ENCODE data around the gene C1orf232.

The C1orf232 gene

GRCh38 chr1:26168410-26169197 is at the start of gene C1orf232:
Gene C1orf232 (minus strand): TSS chr1:26168963. CDS start chr1:26168499, 464 bp downstream.
- no peak for TF ChIP-seq CTCF (IDR thresholded peaks at IDR 0.05; ENCODE audit: poor library complexity, severe bottlenecking)
- Histone ChIP-seq H3K27me3 (ENCODE audit: insufficient read depth, poor library complexity, severe bottlenecking) (no peaks in the 10 kb centered on the region), H3K27ac (ENCODE audit: poor library complexity, severe bottlenecking) (peak within 1 kb of the TSS; percentile 8), H3K4me3 (ENCODE audit: severe bottlenecking) (peak within 1 kb of the TSS; percentile 72), H3K4me1 (ENCODE audit: insufficient read depth, poor library complexity, severe bottlenecking) (no peaks in the 10 kb centered on the region), H3K9me3 (ENCODE audit: severe bottlenecking) (no peaks in the 10 kb centered on the region), H3K36me3 (ENCODE audit: low read depth) (no peaks in the 10 kb centered on the region)
- ATAC-seq (ENCODE audit: low read depth) = no peak
- no peak for DNase-seq (ENCODE audit: low spot score)

GRCh38 chr1:26215246-26215645 is 46.5 kb upstream of the C1orf232 start:
- H3K9me3 ChIP-seq (ENCODE audit: severe bottlenecking) = no peaks in the 10 kb centered on the region
- no peak for ATAC-seq (ENCODE audit: low read depth)
- DNase-seq (ENCODE audit: low spot score) = no peak

GRCh38 chr1:26213335-26213905 is 44.7 kb upstream of the C1orf232 start:
- H3K27ac ChIP-seq (ENCODE audit: poor library complexity, severe bottlenecking) = no peak overlapping the region
- H3K4me3 ChIP-seq (ENCODE audit: severe bottlenecking) = no peak overlapping the region
- H3K4me1 ChIP-seq (ENCODE audit: insufficient read depth, poor library complexity, severe bottlenecking) = no peaks in the 10 kb centered on the region
- DNase-seq (ENCODE audit: low spot score) = no peak
- ATAC-seq (ENCODE audit: low read depth) = no peak
- H3K9me3 ChIP-seq (ENCODE audit: severe bottlenecking) = no peaks in the 10 kb centered on the region
- no peaks in the 10 kb centered on the region for H3K27me3 ChIP-seq (ENCODE audit: insufficient read depth, poor library complexity, severe bottlenecking)
- H3K36me3 ChIP-seq (ENCODE audit: low read depth) = no peaks in the 10 kb centered on the region
- no peak for TF ChIP-seq CTCF (IDR thresholded peaks at IDR 0.05; ENCODE audit: poor library complexity, severe bottlenecking)

More at GRCh38 chr1:26215246-26215645, 46.5 kb upstream of the C1orf232 start:
- TF ChIP-seq CTCF (IDR thresholded peaks at IDR 0.05; ENCODE audit: poor library complexity, severe bottlenecking) = no peak
- H3K27ac ChIP-seq (ENCODE audit: poor library complexity, severe bottlenecking) = no peak overlapping the region
- H3K4me3 ChIP-seq (ENCODE audit: severe bottlenecking) = no peak overlapping the region
- H3K36me3 ChIP-seq (ENCODE audit: low read depth) = no peaks in the 10 kb centered on the region
- no peaks in the 10 kb centered on the region for H3K27me3 ChIP-seq (ENCODE audit: insufficient read depth, poor library complexity, severe bottlenecking)
- H3K4me1 ChIP-seq (ENCODE audit: insufficient read depth, poor library complexity, severe bottlenecking) = no peaks in the 10 kb centered on the region

GRCh38 chr1:26212726-26213125 is 44.0 kb upstream of the C1orf232 start:
- TF ChIP-seq CTCF (IDR thresholded peaks at IDR 0.05; ENCODE audit: poor library complexity, severe bottlenecking) = no peak
- no peaks in the 10 kb centered on the region for H3K4me1 ChIP-seq (ENCODE audit: insufficient read depth, poor library complexity, severe bottlenecking)
- DNase-seq (ENCODE audit: low spot score) = no peak
- no peaks in the 10 kb centered on the region for H3K36me3 ChIP-seq (ENCODE audit: low read depth)
- H3K27ac ChIP-seq (ENCODE audit: poor library complexity, severe bottlenecking) = no peak overlapping the region
- no peak for ATAC-seq (ENCODE audit: low read depth)
- H3K9me3 ChIP-seq (ENCODE audit: severe bottlenecking) = no peaks in the 10 kb centered on the region
- no peaks in the 10 kb centered on the region for H3K27me3 ChIP-seq (ENCODE audit: insufficient read depth, poor library complexity, severe bottlenecking)
- no peak overlapping the region for H3K4me3 ChIP-seq (ENCODE audit: severe bottlenecking)
